H9 (cell line): ENCODE results near the gene TDRD9. TPM values are rescaled to one million over a fixed set of nuclear protein-coding genes. Genes with fewer than 3 reads are reported as not detected.

Experiments used
- DNase-seq: peaks from one replicate; pipeline ENCODE4 v3.0.0-alpha.2; 2017
- H2AFZ ChIP-seq: one replicate; pipeline ENCODE4 v1.6.1; 2013; ENCODE audit warnings: mild to moderate bottlenecking, low read length, control low read depth, moderate library complexity
- H2AK5ac ChIP-seq: 2 replicates; pipeline ENCODE4 v1.6.1; 2013; ENCODE audit warnings: low read length, control low read depth, mixed read lengths; ENCODE audit not compliant: insufficient read length
- H2BK120ac ChIP-seq: one replicate; pipeline ENCODE4 v1.6.1; 2013; ENCODE audit warnings: low read depth, mild to moderate bottlenecking, low read length, control low read depth, inconsistent platforms; ENCODE audit not compliant: poor library complexity, severe bottlenecking
- H2BK12ac ChIP-seq: 2 replicates; pipeline ENCODE4 v1.6.1; 2013; ENCODE audit warnings: low read length, control low read depth, mixed read lengths, low read depth; ENCODE audit not compliant: insufficient read length
- H2BK15ac ChIP-seq: 2 replicates; pipeline ENCODE4 v1.6.1; 2013; ENCODE audit warnings: low read depth, low read length, control low read depth
- H2BK20ac ChIP-seq: one replicate; pipeline ENCODE4 v1.6.1; 2013; ENCODE audit warnings: low read depth, mild to moderate bottlenecking, low read length, control low read depth, inconsistent platforms; ENCODE audit not compliant: poor library complexity, severe bottlenecking
- H2BK5ac ChIP-seq: 2 replicates; pipeline ENCODE4 v1.6.1; 2013; ENCODE audit warnings: low read length, control low read depth, mixed read lengths; ENCODE audit not compliant: insufficient read length
- H3K14ac ChIP-seq: 2 replicates; pipeline ENCODE4 v1.6.1; 2013; ENCODE audit warnings: low read length, control low read depth; ENCODE audit not compliant: insufficient read depth
- H3K18ac ChIP-seq: 2 replicates; pipeline ENCODE4 v1.6.1; 2013; ENCODE audit warnings: low read depth, mild to moderate bottlenecking, mixed read lengths, low read length, control low read depth; ENCODE audit not compliant: insufficient read length
- H3K23ac ChIP-seq: 2 replicates; pipeline ENCODE4 v1.6.1; 2013; ENCODE audit warnings: low read length, control low read depth, mixed read lengths, low read depth; ENCODE audit not compliant: insufficient read length
- H3K23me2 ChIP-seq: 2 replicates; pipeline ENCODE4 v1.6.1; 2013; ENCODE audit warnings: low read depth, mild to moderate bottlenecking, mixed read lengths, low read length, control low read depth; ENCODE audit not compliant: insufficient read length, poor library complexity, severe bottlenecking
- H3K27ac ChIP-seq: 2 replicates; pipeline ENCODE4 v1.5.1; 2013; ENCODE audit warnings: low read length, control low read depth, mixed read lengths, low read depth; ENCODE audit not compliant: insufficient read length
- H3K27me3 ChIP-seq: 2 replicates; pipeline ENCODE4 v1.6.1; 2013; ENCODE audit warnings: low read length, control low read depth, inconsistent platforms; ENCODE audit not compliant: insufficient read depth
- H3K4ac ChIP-seq: 2 replicates; pipeline ENCODE4 v1.6.1; 2013; ENCODE audit warnings: low read depth, mild to moderate bottlenecking, control low read depth, inconsistent platforms, low read length, moderate library complexity
- H3K4me1 ChIP-seq: 2 replicates; pipeline ENCODE4 v1.6.1; 2013; ENCODE audit warnings: low read length, control low read depth, inconsistent platforms; ENCODE audit not compliant: insufficient read depth
- H3K4me2 ChIP-seq: 2 replicates; pipeline ENCODE4 v1.6.1; 2013; ENCODE audit warnings: low read length, control low read depth, mixed read lengths; ENCODE audit not compliant: insufficient read length, insufficient read depth
- H3K56ac ChIP-seq: 2 replicates; pipeline ENCODE4 v1.6.1; 2013; ENCODE audit warnings: low read depth, mild to moderate bottlenecking, mixed read lengths, low read length, control low read depth; ENCODE audit not compliant: insufficient read length
- H3K79me1 ChIP-seq: 2 replicates; pipeline ENCODE4 v1.6.1; 2013; ENCODE audit warnings: low read depth, mild to moderate bottlenecking, moderate library complexity, low read length, control low read depth, inconsistent platforms; ENCODE audit not compliant: insufficient read depth, poor library complexity, severe bottlenecking
- H3K79me2 ChIP-seq: 2 replicates; pipeline ENCODE4 v1.6.1; 2013; ENCODE audit warnings: low read length, control low read depth, inconsistent platforms; ENCODE audit not compliant: insufficient read depth
- H3K9ac ChIP-seq: 2 replicates; pipeline ENCODE4 v1.6.1; 2013; ENCODE audit warnings: low read length, control low read depth, mixed read lengths; ENCODE audit not compliant: insufficient read length; ENCODE audit errors: extremely low read depth
- H3K9me3 ChIP-seq: one replicate; pipeline ENCODE4 v1.6.1; 2013; ENCODE audit warnings: low read depth, low read length, inconsistent platforms; ENCODE audit not compliant: control insufficient read depth
- H3T11ph ChIP-seq: one replicate; pipeline ENCODE4 v1.6.1; 2013; ENCODE audit warnings: mild to moderate bottlenecking, low read length, control low read depth, inconsistent platforms
- H4K20me1 ChIP-seq: one replicate; pipeline ENCODE4 v1.6.1; 2013; ENCODE audit not compliant: control insufficient read depth, insufficient read length, insufficient read depth
- H4K5ac ChIP-seq: 2 replicates; pipeline ENCODE4 v1.6.1; 2013; ENCODE audit warnings: low read depth, mild to moderate bottlenecking, mixed read lengths, low read length, control low read depth; ENCODE audit not compliant: insufficient read length
- H4K8ac ChIP-seq: replicated peaks from 2 replicates; pipeline ENCODE4 v1.6.1; 2013; ENCODE audit warnings: low read length, control low read depth, mixed read lengths, low read depth; ENCODE audit not compliant: insufficient read length
- H4K91ac ChIP-seq: 2 replicates; pipeline ENCODE4 v1.6.1; 2013; ENCODE audit warnings: low read depth, mild to moderate bottlenecking, moderate library complexity, mixed read lengths, low read length, control low read depth; ENCODE audit not compliant: insufficient read length
- H3K27ac Mint-ChIP-seq, 3 experiments: 2 replicates in 2 of 3; 3 replicates in 1 of 3; pipeline ENCODE4 v1.8.0; 2020 to 2021; ENCODE audit warnings: mixed read lengths in 3 of 3, mild to moderate bottlenecking in 1 of 3, moderate library complexity in 1 of 3
- H3K27me3 Mint-ChIP-seq: 2 replicates; pipeline ENCODE4 v1.8.0; 2021; ENCODE audit warnings: low read depth, mild to moderate bottlenecking, moderate library complexity, mixed read lengths
- H3K36me3 Mint-ChIP-seq, 3 experiments: 2 replicates in 2 of 3; 3 replicates in 1 of 3; pipeline ENCODE4 v1.8.0; 2020 to 2021; ENCODE audit warnings: low read depth in 3 of 3, mixed read lengths in 3 of 3; ENCODE audit not compliant: insufficient read depth in 1 of 3
- H3K4me1 Mint-ChIP-seq, 2 experiments: 2 replicates each; pipeline ENCODE4 v1.8.0; 2020; ENCODE audit warnings: mixed read lengths in 2 of 2
- H3K4me3 Mint-ChIP-seq, 2 experiments: 2 replicates in 1 of 2; 3 replicates in 1 of 2; pipeline ENCODE4 v1.8.0; 2020 to 2021; ENCODE audit warnings: mild to moderate bottlenecking in 2 of 2, mixed read lengths in 2 of 2, moderate library complexity in 1 of 2
- H3K9me3 Mint-ChIP-seq, 2 experiments: 2 replicates in 1 of 2; 3 replicates in 1 of 2; pipeline ENCODE4 v1.8.0; 2020; ENCODE audit warnings: mild to moderate bottlenecking in 2 of 2, mixed read lengths in 2 of 2, moderate library complexity in 1 of 2
- WGBS: extraction: QIAGEN DNeasy Blood & Tissue Kit; methylation state at CpG from one replicate; pipeline ENCODE4 v1.1.7; 2013; ENCODE audit warnings: missing lambda C conversion rate, low lambda C conversion rate, mixed read lengths; ENCODE audit not compliant: insufficient read length; ENCODE audit errors: extremely low coverage; 5-methylcytosine and 5-hydroxymethylcytosine counted together
- total RNA-seq: library from RNA; stranded (reverse); gene quantifications from 2 replicates; pipeline ENCODE4 v1.2.1, GENCODE V29; 2021
- TF ChIP-seq, protein P1 (sequence below): fragments of 200-600 bp; sonication (generic); conservative IDR thresholded peaks from 3 replicates; pipeline ENCODE4 v1.8.0; 2021; ENCODE audit warnings: antibody characterized with exemption, mild to moderate bottlenecking

Gene TDRD9
- total RNA-seq, 1 experiment from 2014 or later, result not detected

DNA sequence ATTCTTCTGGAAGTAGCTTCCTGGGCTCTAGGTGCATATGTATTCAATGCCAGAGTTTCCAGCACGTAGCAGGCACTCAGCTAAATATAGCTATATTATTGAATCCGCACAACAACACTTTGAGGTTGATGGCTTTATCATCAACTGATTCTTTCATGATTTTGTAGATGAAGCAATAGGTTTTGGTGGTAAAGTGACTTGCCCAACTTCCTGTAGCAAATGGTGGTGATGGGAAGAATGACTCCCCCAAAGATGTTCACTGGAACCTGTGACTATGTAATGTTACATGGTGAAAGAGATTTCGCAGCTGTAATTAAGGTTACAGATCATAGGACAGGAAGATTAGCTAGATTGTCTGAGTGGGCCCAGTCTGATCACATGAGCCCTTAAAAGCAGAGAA lies 3.2 kb downstream of the TDRD9 start:
- no peak overlapping the region for H3K4ac ChIP-seq
- Mint-ChIP-seq H3K27ac (no peak overlapping the region; a peak in 1 of 7 replicates), H3K4me1 (no peaks in the 10 kb centered on the region), H3K4me3 (no peak overlapping the region), H3K9me3 (peaks cover 0 to 3% of the 10 kb centered on the region in 2 experiments; a peak in 2 of 5 replicates), H3K36me3 (no peaks in the 10 kb centered on the region), H3K27me3 (peaks cover 5% of the 10 kb centered on the region; the same call in 1 of the 2 replicates)
- H3K14ac ChIP-seq, result no peak overlapping the region
- TF ChIP-seq, protein P1, sequence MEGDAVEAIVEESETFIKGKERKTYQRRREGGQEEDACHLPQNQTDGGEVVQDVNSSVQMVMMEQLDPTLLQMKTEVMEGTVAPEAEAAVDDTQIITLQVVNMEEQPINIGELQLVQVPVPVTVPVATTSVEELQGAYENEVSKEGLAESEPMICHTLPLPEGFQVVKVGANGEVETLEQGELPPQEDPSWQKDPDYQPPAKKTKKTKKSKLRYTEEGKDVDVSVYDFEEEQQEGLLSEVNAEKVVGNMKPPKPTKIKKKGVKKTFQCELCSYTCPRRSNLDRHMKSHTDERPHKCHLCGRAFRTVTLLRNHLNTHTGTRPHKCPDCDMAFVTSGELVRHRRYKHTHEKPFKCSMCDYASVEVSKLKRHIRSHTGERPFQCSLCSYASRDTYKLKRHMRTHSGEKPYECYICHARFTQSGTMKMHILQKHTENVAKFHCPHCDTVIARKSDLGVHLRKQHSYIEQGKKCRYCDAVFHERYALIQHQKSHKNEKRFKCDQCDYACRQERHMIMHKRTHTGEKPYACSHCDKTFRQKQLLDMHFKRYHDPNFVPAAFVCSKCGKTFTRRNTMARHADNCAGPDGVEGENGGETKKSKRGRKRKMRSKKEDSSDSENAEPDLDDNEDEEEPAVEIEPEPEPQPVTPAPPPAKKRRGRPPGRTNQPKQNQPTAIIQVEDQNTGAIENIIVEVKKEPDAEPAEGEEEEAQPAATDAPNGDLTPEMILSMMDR, result no peak
- H3K9me3 ChIP-seq, result no peaks in the 10 kb centered on the region
- no peaks in the 10 kb centered on the region for H3K79me2 ChIP-seq
- no peak overlapping the region for H2BK20ac ChIP-seq
- no peak overlapping the region for H2BK5ac ChIP-seq
- no peak overlapping the region for H4K8ac ChIP-seq
- no peaks in the 10 kb centered on the region for H4K20me1 ChIP-seq
- no peak overlapping the region for H2AFZ ChIP-seq
- no peak overlapping the region for H4K91ac ChIP-seq
- no peak overlapping the region for H3K56ac ChIP-seq
- no peak overlapping the region for H3K18ac ChIP-seq
- WGBS, result no CpG with 5 or more reads among the region's 3 CpGs
- no peak overlapping the region for H3T11ph ChIP-seq
- no peaks in the 10 kb centered on the region for H3K27me3 ChIP-seq
- H2AK5ac ChIP-seq, result no peak overlapping the region
- no peaks in the 10 kb centered on the region for H3K4me1 ChIP-seq
- H4K5ac ChIP-seq, result no peak overlapping the region
- H2BK15ac ChIP-seq, result no peak overlapping the region
- no peak overlapping the region for H3K27ac ChIP-seq
- no peak overlapping the region for H2BK12ac ChIP-seq
- no peaks in the 10 kb centered on the region for H3K79me1 ChIP-seq
- no peak overlapping the region for H3K9ac ChIP-seq
- no peak overlapping the region for H3K4me2 ChIP-seq
- H3K23me2 ChIP-seq, result no peaks in the 10 kb centered on the region
- H3K23ac ChIP-seq, result no peak overlapping the region
- no peak overlapping the region for H2BK120ac ChIP-seq
- DNase-seq, result no peak
